GM23338 (cell line): ENCODE results near the gene PPAN. TPM values are rescaled to one million over a fixed set of nuclear protein-coding genes. Genes with fewer than 3 reads are reported as not detected.

Experiments used
- polyA plus RNA-seq: library from polyadenylated mRNA; unstranded; fragments of >200 nt; fragmentation: Nextera tagmentation; extraction: Ambion mirVana; gene quantifications from 2 replicates; pipeline ENCODE4 v1.2.1, GENCODE V29; 2016
- small RNA-seq: library from RNA; depleted of rRNA; stranded (forward); fragments of <200 nt; gene quantifications from one replicate; pipeline ENCODE3, GENCODE V24; 2014; ENCODE audit warnings: low replicate concordance
- total RNA-seq: library from RNA; depleted of rRNA; stranded (reverse); fragments of >200 nt; shearing (Covaris generic); gene quantifications from 2 replicates; pipeline ENCODE4 v1.2.3, GENCODE V29; 2014; rRNA removed

The PPAN gene
- total and polyA plus RNA-seq, 2 experiments from 2014 or later: 71.8 to 81.9 TPM

Small RNAs within 50 kb of the gene (small RNA-seq; reads per million reads assigned to genes)
- gene SNORD105: 21.5 reads per million, percentile 98 among the genes with 10 or more reads in this experiment
- 4,605 reads per million, percentile 100 among the genes with 10 or more reads in this experiment for gene SNORD105B

Other genes with a start within 250 kb of the PPAN start
- 117 and 125 TPM in 2 replicates for gene OLFM2, start 169.8 kb upstream of the PPAN start, total RNA-seq
- 58.1 and 62.1 TPM in 2 replicates for gene OLFM2, start 169.8 kb upstream of the PPAN start, polyA plus RNA-seq
- gene COL5A3, start 95.9 kb upstream of the PPAN start, total RNA-seq: 1.0 and 1.3 TPM in 2 replicates
- 0.89 and 1.2 TPM in 2 replicates for gene COL5A3, start 95.9 kb upstream of the PPAN start, polyA plus RNA-seq
- gene RDH8, start 92.9 kb upstream of the PPAN start, total RNA-seq: not detected in 2 replicates
- not detected in 2 replicates for gene RDH8, start 92.9 kb upstream of the PPAN start, polyA plus RNA-seq
- 21.9 and 31.7 TPM in 2 replicates for gene SHFL, start 20.0 kb upstream of the PPAN start, total RNA-seq
- gene SHFL, start 20.0 kb upstream of the PPAN start, polyA plus RNA-seq: 32.1 and 33.6 TPM in 2 replicates
- gene ANGPTL6, start 3.7 kb upstream of the PPAN start, total RNA-seq: not detected in 2 replicates
- 0.17 TPM in 1 of 2 replicates, not detected in the other for gene ANGPTL6, start 3.7 kb upstream of the PPAN start, polyA plus RNA-seq
- 1.2 and 4.0 TPM in 2 replicates for gene P2RY11, start 5.3 kb downstream of the PPAN start, total RNA-seq
- gene P2RY11, start 5.3 kb downstream of the PPAN start, polyA plus RNA-seq: 3.4 and 4.3 TPM in 2 replicates
- 299 and 328 TPM in 2 replicates for gene EIF3G, start 13.5 kb downstream of the PPAN start, total RNA-seq
- 238 and 244 TPM in 2 replicates for gene EIF3G, start 13.5 kb downstream of the PPAN start, polyA plus RNA-seq
- 224 and 238 TPM in 2 replicates for gene DNMT1, start 88.6 kb downstream of the PPAN start, total RNA-seq
- 589 and 593 TPM in 2 replicates for gene DNMT1, start 88.6 kb downstream of the PPAN start, polyA plus RNA-seq
- gene S1PR2, start 125.0 kb downstream of the PPAN start, total RNA-seq: 13.2 and 13.9 TPM in 2 replicates
- gene S1PR2, start 125.0 kb downstream of the PPAN start, polyA plus RNA-seq: 8.9 and 9.2 TPM in 2 replicates
- 152 and 171 TPM in 2 replicates for gene MRPL4, start 145.9 kb downstream of the PPAN start, total RNA-seq
- gene MRPL4, start 145.9 kb downstream of the PPAN start, polyA plus RNA-seq: 92.0 and 102 TPM in 2 replicates
- gene ICAM1, start 164.8 kb downstream of the PPAN start, total RNA-seq: 3.5 and 3.6 TPM in 2 replicates
- 1.0 and 1.6 TPM in 2 replicates for gene ICAM1, start 164.8 kb downstream of the PPAN start, polyA plus RNA-seq
- gene ICAM4, start 180.6 kb downstream of the PPAN start, total RNA-seq: 1.0 and 3.8 TPM in 2 replicates
- 0.81 and 0.96 TPM in 2 replicates for gene ICAM4, start 180.6 kb downstream of the PPAN start, polyA plus RNA-seq
- gene ICAM5, start 183.6 kb downstream of the PPAN start, total RNA-seq: 2.7 and 4.6 TPM in 2 replicates
- gene ICAM5, start 183.6 kb downstream of the PPAN start, polyA plus RNA-seq: 0.47 and 0.78 TPM in 2 replicates
- 1.5 and 4.7 TPM in 2 replicates for gene ZGLP1, start 203.5 kb downstream of the PPAN start, total RNA-seq
- gene ZGLP1, start 203.5 kb downstream of the PPAN start, polyA plus RNA-seq: 5.3 and 5.9 TPM in 2 replicates
- gene FDX2, start 209.7 kb downstream of the PPAN start, total RNA-seq: 27.3 and 28.7 TPM in 2 replicates
- 29.7 and 35.0 TPM in 2 replicates for gene FDX2, start 209.7 kb downstream of the PPAN start, polyA plus RNA-seq
- gene RAVER1, start 227.2 kb downstream of the PPAN start, total RNA-seq: 88.3 and 96.7 TPM in 2 replicates
- gene RAVER1, start 227.2 kb downstream of the PPAN start, polyA plus RNA-seq: 23.6 and 25.5 TPM in 2 replicates
- gene ICAM3, start 233.3 kb downstream of the PPAN start, total RNA-seq: 9.6 TPM in 2 replicates
- 14.7 and 19.2 TPM in 2 replicates for gene ICAM3, start 233.3 kb downstream of the PPAN start, polyA plus RNA-seq